Pancreas (tissue), 10 donors: ENCODE data around the gene ADRB2. TPM values are rescaled to one million over a fixed set of nuclear protein-coding genes. Genes with fewer than 3 reads are reported as not detected.

Experiments
- ATAC-seq, 4 donors: fragments of 200-7000 bp; cut with Tn5 transposase; one replicate each; pipeline versions ENCODE4 v1.8.0 to v1.9.1; 2020; ENCODE audit warnings: mild to moderate bottlenecking in 4 of 4, moderate library complexity in 4 of 4
- DNase-seq, 6 donors: peaks; one replicate each; pipeline ENCODE4 v3.0.0-alpha.2; 2020
- FAIRE-seq: peaks from 2 replicates; lab custom pipeline; 2012; peaks lifted over from hg19 to GRCh38; lab: Jason Lieb, UNC
- H3K27ac ChIP-seq, 4 donors: fragments of 200-600 bp; sonication (generic); 1 replicate in 3 of 4; 2 replicates in 1 of 4; pipeline versions ENCODE4 v1.5.0 to v1.8.0; 2020
- H3K27me3 ChIP-seq, 4 donors: fragments of 200-600 bp; one replicate each; pipeline ENCODE4 v1.8.0; 2021
- H3K36me3 ChIP-seq, 3 donors: fragments of 200-600 bp; sonication (generic) in 1 of 3; one replicate each; pipeline versions ENCODE4 v1.5.0 to v1.8.0; 2020 to 2021
- H3K4me1 ChIP-seq, 3 donors: fragments of 200-600 bp; one replicate each; pipeline ENCODE4 v1.8.0; 2021
- H3K4me3 ChIP-seq, 4 donors: fragments of 200-600 bp; sonication (generic) in 2 of 4; one replicate each; pipeline versions ENCODE4 v1.5.0 to v1.8.0; 2020 to 2021
- H3K9me3 ChIP-seq, 4 donors: fragments of 200-600 bp; one replicate each; pipeline ENCODE4 v1.8.0; 2021
- CTCF ChIP-seq, 4 donors: fragments of 200-600 bp; sonication (generic) in 3 of 4; IDR thresholded peaks; one replicate each; pipeline versions ENCODE4 v1.5.0 to v1.8.0; 2021; ENCODE audit warnings: antibody characterized with exemption in 4 of 4
- WGBS, 2 donors: extraction: QIAGEN DNeasy Blood & Tissue Kit; methylation state at CpG; one replicate each; pipeline ENCODE4 v1.1.7; 2013; 5-methylcytosine and 5-hydroxymethylcytosine counted together
- intact Hi-C, 3 donors: fragments of 100-400 bp; cut with DNase I; formaldehyde crosslinking; loops; one replicate each; pipeline versions ENCODE4 v1.11.1 to v1.14.2; 2022
- polyA plus RNA-seq, 2 donors: library from polyadenylated mRNA; stranded (reverse); fragments of 200-250 nt; gene quantifications; one replicate each; pipeline ENCODE4 v1.2.3, GENCODE V29; 2013
- total RNA-seq, 6 donors: library from RNA; stranded (reverse); fragmentation: NEBNext Ultra II Directional in 4 of 6; extraction: Animal tissue kit (Norgen Biotek cat#: 25700) in 4 of 6; gene quantifications; one replicate each; pipeline versions ENCODE4 v1.2.1 to v1.2.4, GENCODE V29; 2021 to 2023
- donor health status: healthy with polysubstance abuse.
- donor health status: DM: no; HTN: no; CAD: no; lungs with moderate emphysema.
- donor health status: DM: no; HTN: no; CAD: no.
- donor health status: control.
- donor health status: control.
- donor health status: Bipolar disorder and iron deficiency.
- donor health status: DM: yes; HTN: yes; CAD: no.
- donor health status: DM: no; HTN: no; CAD: no.
- donor health status: DM: no; HTN: no; CAD: no.
- donor health status: DM: yes; HTN: yes; CAD: no.

Gene ADRB2
- total and polyA plus RNA-seq, 8 donors = 0.09 to 1.1 (median 0.48) TPM

GRCh38 chr5:148853868-148854267 is 27.5 kb downstream of the ADRB2 start:
- Histone ChIP-seq H3K4me1 (no peaks in the 10 kb centered on the region), H3K27ac (no peak overlapping the region), H3K4me3 (no peak overlapping the region), H3K36me3 (no peaks in the 10 kb centered on the region), H3K9me3 (no peaks in the 10 kb centered on the region), H3K27me3 (no peaks in the 10 kb centered on the region)
- ATAC-seq (no peak), DNase-seq (no peak), FAIRE-seq (no peak)
- WGBS, 2 donors = 94 to 95% methylated on average over 2 of the region's 2 CpGs
- intact Hi-C loops = no loop called here
- TF ChIP-seq CTCF (IDR thresholded peaks at IDR 0.05) = no peak

- no peak overlapping the region for H3K4me3 ChIP-seq
- WGBS, 2 donors = 83 to 95% methylated on average over 5 of the region's 5 CpGs
- ATAC-seq = no peak
- FAIRE-seq = no peak
- intact Hi-C loops = no loop called here
- no peaks in the 10 kb centered on the region for H3K9me3 ChIP-seq
- TF ChIP-seq CTCF (IDR thresholded peaks at IDR 0.05) = no peak
- DNase-seq = no peak
- H3K4me1 ChIP-seq = no peaks in the 10 kb centered on the region
- no peaks in the 10 kb centered on the region for H3K27me3 ChIP-seq
- no peak overlapping the region for H3K27ac ChIP-seq
- H3K36me3 ChIP-seq = no peaks in the 10 kb centered on the region
Observed at GRCh38 chr5:148855249-148856008, 29.0 kb downstream of the ADRB2 start.

- WGBS, 2 donors = 58 to 59% methylated on average over 2 of the region's 2 CpGs
- no peak for ATAC-seq
- Histone ChIP-seq H3K27ac (no peak overlapping the region), H3K27me3 (no peaks in the 10 kb centered on the region), H3K4me1 (no peaks in the 10 kb centered on the region), H3K9me3 (no peaks in the 10 kb centered on the region), H3K4me3 (no peak overlapping the region), H3K36me3 (no peaks in the 10 kb centered on the region)
- FAIRE-seq = no peak
- intact Hi-C loops = no loop called here
- no peak for DNase-seq
- no peak for TF ChIP-seq CTCF (IDR thresholded peaks at IDR 0.05)
Observed at GRCh38 chr5:148856009-148856367, 29.6 kb downstream of the ADRB2 start.

GRCh38 chr5:148856424-148856823 is 30.0 kb downstream of the ADRB2 start:
- intact Hi-C loops = no loop called here
- H3K27me3 ChIP-seq = no peaks in the 10 kb centered on the region
- DNase-seq = no peak
- no peak overlapping the region for H3K27ac ChIP-seq
- H3K4me1 ChIP-seq = no peaks in the 10 kb centered on the region
- no peak for ATAC-seq
- no peaks in the 10 kb centered on the region for H3K36me3 ChIP-seq
- FAIRE-seq = no peak
- H3K9me3 ChIP-seq = no peaks in the 10 kb centered on the region
- no peak for TF ChIP-seq CTCF (IDR thresholded peaks at IDR 0.05)
- H3K4me3 ChIP-seq = no peak overlapping the region
- 71 to 76% methylated on average over 1 of the region's 1 CpG for WGBS, 2 donors

GRCh38 chr5:148857474-148857873 is 31.1 kb downstream of the ADRB2 start:
- Histone ChIP-seq H3K4me1 (no peaks in the 10 kb centered on the region), H3K9me3 (no peaks in the 10 kb centered on the region), H3K4me3 (no peak overlapping the region), H3K27me3 (no peaks in the 10 kb centered on the region), H3K27ac (no peak overlapping the region), H3K36me3 (no peaks in the 10 kb centered on the region)
- 84 to 92% methylated on average over 2 of the region's 2 CpGs for WGBS, 2 donors
- ATAC-seq (no peak), FAIRE-seq (no peak), DNase-seq (no peak)
- intact Hi-C loops = no loop called here
- no peak for TF ChIP-seq CTCF (IDR thresholded peaks at IDR 0.05)
